Endothelial cell of umbilical vein (primary cell): ENCODE results near the gene ARHGAP27.

Experiments used
- EZH2 ChIP-seq: IDR thresholded peaks from 2 replicates; pipeline ENCODE4 v1.6.1; 2012; ENCODE audit warnings: borderline replicate concordance, low read depth, mild to moderate bottlenecking, moderate library complexity, low read length, inconsistent platforms; ENCODE audit not compliant: severe bottlenecking
- FOS ChIP-seq: IDR thresholded peaks from 2 replicates; pipeline ENCODE4 v1.6.1; 2011; ENCODE audit warnings: mild to moderate bottlenecking, low read length, moderate library complexity, borderline replicate concordance; ENCODE audit not compliant: insufficient read depth
- GATA2 ChIP-seq: IDR thresholded peaks from 2 replicates; pipeline ENCODE4 v1.7.0; 2011; ENCODE audit warnings: low read depth, mild to moderate bottlenecking, moderate library complexity, mixed read lengths, low read length; ENCODE audit not compliant: insufficient read length, insufficient read depth
- MYC ChIP-seq: IDR thresholded peaks from one replicate; pipeline ENCODE4 v1.6.1; 2011; ENCODE audit warnings: mild to moderate bottlenecking, low read depth, low read length
- POLR2A ChIP-seq: IDR thresholded peaks from 2 replicates; pipeline ENCODE4 v1.6.1; 2012; ENCODE audit warnings: low read depth, mild to moderate bottlenecking, control low read depth, low read length
- POLR2AphosphoS5 ChIP-seq: IDR thresholded peaks from 2 replicates; pipeline ENCODE4 v1.6.1; 2012; ENCODE audit warnings: low read depth, mild to moderate bottlenecking, control low read depth, low read length, moderate library complexity; ENCODE audit not compliant: insufficient read depth
- TF ChIP-seq, protein P1 (sequence below), 2 donors: IDR thresholded peaks; 1 replicate in 1 of 2; 2 replicates in 1 of 2; pipeline ENCODE4 v1.5.1; 2011; ENCODE audit warnings: low read length in 2 of 2, mild to moderate bottlenecking in 2 of 2, moderate library complexity in 2 of 2, control low read depth in 1 of 2, inconsistent platforms in 1 of 2, low read depth in 1 of 2; ENCODE audit not compliant: insufficient read depth in 1 of 2; ENCODE audit errors: extremely low read depth in 1 of 2

DNA sequence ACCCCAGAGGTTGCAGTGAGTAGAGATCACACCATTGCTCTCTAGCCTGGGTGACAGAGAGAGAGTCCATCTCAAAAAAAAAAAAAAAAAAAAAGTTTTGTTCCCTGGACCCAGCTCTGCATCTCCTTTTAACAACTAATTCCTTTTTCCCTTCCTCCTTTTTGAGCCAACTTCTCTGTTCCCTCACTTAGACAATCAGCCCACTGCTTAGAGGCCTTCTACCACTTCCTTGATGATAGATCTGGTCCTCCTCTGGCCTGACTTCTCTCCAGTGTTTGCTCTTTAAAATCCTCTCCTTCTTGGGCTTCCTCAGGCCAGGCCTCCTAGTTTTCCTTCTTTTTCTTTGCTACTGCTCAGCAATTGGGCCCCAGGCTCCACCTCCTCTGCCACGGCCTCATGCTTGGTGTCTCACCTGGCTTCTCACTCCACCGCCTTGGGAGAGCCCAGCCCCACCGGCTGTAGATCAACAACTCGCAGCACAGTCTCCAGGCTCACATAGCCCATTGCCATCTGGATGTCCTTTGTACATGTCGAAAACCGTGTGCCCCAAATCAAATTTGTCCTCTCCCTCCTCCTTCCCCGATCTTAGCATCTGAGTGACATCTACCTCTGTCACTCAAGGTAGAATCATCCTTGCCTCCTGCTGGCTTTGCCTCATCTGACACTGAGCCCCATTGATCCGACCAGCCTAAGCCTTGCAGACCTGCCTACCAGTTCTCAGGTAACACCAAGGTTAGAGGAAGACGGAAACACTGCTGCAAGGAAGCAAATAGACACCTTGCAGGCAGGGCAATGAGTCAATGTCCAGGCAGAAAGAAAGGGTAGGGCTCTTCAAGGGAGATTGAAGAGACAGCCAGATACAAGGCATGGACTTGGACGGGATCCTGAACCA is 17.4 kb downstream of the ARHGAP27 start:
- TF ChIP-seq, protein P1, sequence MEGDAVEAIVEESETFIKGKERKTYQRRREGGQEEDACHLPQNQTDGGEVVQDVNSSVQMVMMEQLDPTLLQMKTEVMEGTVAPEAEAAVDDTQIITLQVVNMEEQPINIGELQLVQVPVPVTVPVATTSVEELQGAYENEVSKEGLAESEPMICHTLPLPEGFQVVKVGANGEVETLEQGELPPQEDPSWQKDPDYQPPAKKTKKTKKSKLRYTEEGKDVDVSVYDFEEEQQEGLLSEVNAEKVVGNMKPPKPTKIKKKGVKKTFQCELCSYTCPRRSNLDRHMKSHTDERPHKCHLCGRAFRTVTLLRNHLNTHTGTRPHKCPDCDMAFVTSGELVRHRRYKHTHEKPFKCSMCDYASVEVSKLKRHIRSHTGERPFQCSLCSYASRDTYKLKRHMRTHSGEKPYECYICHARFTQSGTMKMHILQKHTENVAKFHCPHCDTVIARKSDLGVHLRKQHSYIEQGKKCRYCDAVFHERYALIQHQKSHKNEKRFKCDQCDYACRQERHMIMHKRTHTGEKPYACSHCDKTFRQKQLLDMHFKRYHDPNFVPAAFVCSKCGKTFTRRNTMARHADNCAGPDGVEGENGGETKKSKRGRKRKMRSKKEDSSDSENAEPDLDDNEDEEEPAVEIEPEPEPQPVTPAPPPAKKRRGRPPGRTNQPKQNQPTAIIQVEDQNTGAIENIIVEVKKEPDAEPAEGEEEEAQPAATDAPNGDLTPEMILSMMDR (IDR thresholded peaks at IDR 0.05; ENCODE audit: extremely low read depth in 1 of 2, insufficient read depth in 1 of 2, low read depth in 1 of 2, low read length in 2 of 2), result no peak
- TF ChIP-seq EZH2 (no peak), POLR2A (no peak), POLR2AphosphoS5 (no peak), MYC (no peak), FOS (no peak), GATA2 (no peak)
